22Rv1 (cell line): ENCODE results near the gene TROAP.

ENCODE experiments used
- CTCF ChIP-seq: fragments of 450-650 bp; IDR thresholded peaks from 2 replicates; pipeline ENCODE4 v1.5.1; 2017; ENCODE audit warnings: mild to moderate bottlenecking
- ZFX ChIP-seq: fragments of 450-650 bp; IDR thresholded peaks from 2 replicates; pipeline ENCODE4 v1.6.1; 2017; ENCODE audit warnings: antibody characterized with exemption, borderline replicate concordance

- no peak for TF ChIP-seq CTCF
- no peak for TF ChIP-seq ZFX
Observed at GRCh38 chr12:49273726-49274395, 49.2 kb upstream of the TROAP start.
